Tibial nerve (tissue), 4 donors: ENCODE measurements around the gene GOLGA6L4. TPM values are rescaled to one million over a fixed set of nuclear protein-coding genes. Genes with fewer than 3 reads are reported as not detected.
"Not testable (repeated sequence)": the region's sequence is repeated elsewhere in the genome, so short reads cannot be mapped to it uniquely, and the experiment has no call there.

Experiments
- DNase-seq, 2 donors: peaks; one replicate each; pipeline ENCODE4 v3.0.0-alpha.2; 2019; ENCODE audit warnings: low spot score in 2 of 2
- H3K27ac ChIP-seq, 4 donors: fragments of 200-600 bp; sonication (generic) in 3 of 4; one replicate each; pipeline ENCODE4 v1.5.1; 2017 to 2019; ENCODE audit warnings: mild to moderate bottlenecking in 1 of 4
- H3K27me3 ChIP-seq, 2 donors: fragments of 200-600 bp; sonication (generic) in 1 of 2; one replicate each; pipeline versions ENCODE4 v1.5.1 to v1.6.0; 2017 to 2019
- H3K36me3 ChIP-seq, 3 donors: fragments of 200-600 bp; sonication (generic); one replicate each; pipeline ENCODE4 v1.5.1; 2018 to 2019
- H3K4me1 ChIP-seq, 4 donors: fragments of 200-600 bp; sonication (generic) in 3 of 4; one replicate each; pipeline ENCODE4 v1.5.1; 2017 to 2019
- H3K4me3 ChIP-seq, 4 donors: fragments of 200-600 bp; sonication (generic) in 3 of 4; one replicate each; pipeline ENCODE4 v1.5.1; 2017 to 2019; ENCODE audit warnings: mild to moderate bottlenecking in 1 of 4, moderate library complexity in 1 of 4
- H3K9me3 ChIP-seq, 4 donors: fragments of 200-600 bp; sonication (generic) in 3 of 4; one replicate each; pipeline ENCODE4 v1.5.1; 2017 to 2019
- WGBS, 2 donors: methylation state at CpG; one replicate each; pipeline ENCODE4 v1.1.5; 2018; 5-methylcytosine and 5-hydroxymethylcytosine counted together
- small RNA-seq: library from RNA; depleted of rRNA; stranded (forward); fragments of <200 nt; gene quantifications from one replicate; pipeline ENCODE3, GENCODE V24; 2016
- total RNA-seq, 4 donors: library from RNA; depleted of rRNA; stranded (reverse); fragments of >200 nt; gene quantifications; one replicate each; pipeline ENCODE4 v1.1.0, GENCODE V29; 2016

Gene GOLGA6L4, protein sequence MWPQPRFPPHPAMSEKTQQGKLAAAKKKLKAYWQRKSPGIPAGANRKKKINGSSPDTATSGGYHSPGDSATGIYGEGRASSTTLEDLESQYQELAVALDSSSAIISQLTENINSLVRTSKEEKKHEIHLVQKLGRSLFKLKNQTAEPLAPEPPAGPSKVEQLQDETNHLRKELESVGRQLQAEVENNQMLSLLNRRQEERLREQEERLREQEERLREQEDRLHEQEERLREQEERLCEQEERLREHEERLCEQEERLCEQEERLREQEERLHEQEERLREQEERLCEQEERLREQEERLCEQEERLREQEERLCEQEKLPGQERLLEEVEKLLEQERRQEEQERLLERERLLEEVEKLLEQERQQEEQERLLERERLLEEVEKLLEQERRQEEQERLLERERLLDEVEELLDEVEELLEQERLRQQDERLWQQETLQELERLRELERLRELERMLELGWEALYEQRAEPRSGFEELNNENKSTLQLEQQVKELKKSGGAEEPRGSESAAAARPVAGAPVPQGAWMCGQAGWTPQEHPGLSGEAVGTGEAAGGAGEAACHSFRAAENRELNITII
- 1 to 10 TPM; 2.4 to 6.0 (median 3.0) TPM for total RNA-seq

- H3K27ac ChIP-seq, H3K27me3 ChIP-seq, H3K4me1 ChIP-seq, DNase-seq, H3K4me3 ChIP-seq, H3K36me3 ChIP-seq, H3K9me3 ChIP-seq: not testable (repeated sequence)
- no CpG with 5 or more reads among the region's 13 CpGs for WGBS, 2 donors
These were observed at the start of gene GOLGA6L4 for GRCh38 chr15:84235573-84235972. Gene GOLGA6L4 (plus strand): TSS chr15:84235773. CDS start chr15:84235835, 62 bp downstream.

GRCh38 chr15:84192982-84193381 lies 42.6 kb upstream of the GOLGA6L4 start:
- not testable (repeated sequence) for H3K4me3 ChIP-seq, H3K27me3 ChIP-seq, H3K36me3 ChIP-seq, H3K4me1 ChIP-seq, H3K27ac ChIP-seq, DNase-seq, H3K9me3 ChIP-seq
- WGBS, 2 donors: no CpG with 5 or more reads among the region's 5 CpGs

GRCh38 chr15:84195603-84196002 lies 40.0 kb upstream of the GOLGA6L4 start:
- H3K4me3 ChIP-seq, H3K27me3 ChIP-seq, H3K4me1 ChIP-seq, DNase-seq, H3K9me3 ChIP-seq, H3K36me3 ChIP-seq, H3K27ac ChIP-seq: not testable (repeated sequence)
- WGBS, 2 donors: no CpG with 5 or more reads among the region's 8 CpGs

GRCh38 chr15:84196530-84197188 lies 38.9 kb upstream of the GOLGA6L4 start:
- H3K9me3 ChIP-seq, H3K4me3 ChIP-seq, H3K4me1 ChIP-seq, H3K36me3 ChIP-seq, H3K27ac ChIP-seq, H3K27me3 ChIP-seq, DNase-seq: not testable (repeated sequence)
- no CpG with 5 or more reads among the region's 14 CpGs for WGBS, 2 donors

DNA sequence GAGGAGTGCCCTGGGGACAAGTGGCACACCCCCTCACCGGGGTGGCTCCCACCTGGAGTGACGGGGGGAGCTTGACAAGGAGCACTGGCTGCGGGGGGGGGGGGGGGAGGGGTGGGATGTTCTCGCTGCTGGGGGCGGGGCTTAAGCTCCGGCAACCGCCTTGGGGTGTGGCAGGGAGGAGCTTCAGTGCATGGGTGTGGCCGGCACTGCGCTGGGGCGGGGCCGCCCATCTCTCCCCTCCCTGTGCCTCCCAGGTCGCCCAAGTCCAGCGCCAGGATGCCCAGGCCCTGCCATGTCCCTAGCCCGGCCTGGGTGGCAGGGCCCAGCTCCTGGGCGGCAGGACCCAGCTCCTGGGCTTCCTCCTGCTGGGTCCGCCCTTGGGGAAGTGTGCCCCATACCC lies 35.7 kb upstream of the GOLGA6L4 start:
- not testable (repeated sequence) for H3K27ac ChIP-seq, H3K9me3 ChIP-seq, H3K36me3 ChIP-seq, H3K27me3 ChIP-seq, H3K4me3 ChIP-seq, DNase-seq, H3K4me1 ChIP-seq
- no CpG with 5 or more reads among the region's 16 CpGs for WGBS, 2 donors

GRCh38 chr15:84246441-84246840 lies 10.9 kb downstream of the GOLGA6L4 start:
- not testable (repeated sequence) for H3K27ac ChIP-seq, H3K27me3 ChIP-seq, H3K4me3 ChIP-seq, DNase-seq, H3K36me3 ChIP-seq, H3K9me3 ChIP-seq, H3K4me1 ChIP-seq
- WGBS, 2 donors: 0% methylated on average over 1 of the region's 7 CpGs; no CpG with 5 or more reads in 1 of the 2 donors

Small RNA genes lying within 50 kb of the gene (small RNA-seq; reads per million reads assigned to genes)
- gene RN7SL331P (not detected), gene UBE2Q2P8 (not detected)
